HG02623 (cell line): ENCODE results near the gene SLC29A4.
"Not testable (repeated sequence)": the region's sequence is repeated elsewhere in the genome, so short reads cannot be mapped to it uniquely, and the experiment has no call there.

Source experiments
- ATAC-seq: cut with Tn5 transposase; IDR thresholded peaks from one replicate; pipeline ENCODE4 v1.9.1; 2021; ENCODE audit warnings: moderate library complexity; ENCODE audit not compliant: unreplicated experiment

Gene SLC29A4

DNA sequence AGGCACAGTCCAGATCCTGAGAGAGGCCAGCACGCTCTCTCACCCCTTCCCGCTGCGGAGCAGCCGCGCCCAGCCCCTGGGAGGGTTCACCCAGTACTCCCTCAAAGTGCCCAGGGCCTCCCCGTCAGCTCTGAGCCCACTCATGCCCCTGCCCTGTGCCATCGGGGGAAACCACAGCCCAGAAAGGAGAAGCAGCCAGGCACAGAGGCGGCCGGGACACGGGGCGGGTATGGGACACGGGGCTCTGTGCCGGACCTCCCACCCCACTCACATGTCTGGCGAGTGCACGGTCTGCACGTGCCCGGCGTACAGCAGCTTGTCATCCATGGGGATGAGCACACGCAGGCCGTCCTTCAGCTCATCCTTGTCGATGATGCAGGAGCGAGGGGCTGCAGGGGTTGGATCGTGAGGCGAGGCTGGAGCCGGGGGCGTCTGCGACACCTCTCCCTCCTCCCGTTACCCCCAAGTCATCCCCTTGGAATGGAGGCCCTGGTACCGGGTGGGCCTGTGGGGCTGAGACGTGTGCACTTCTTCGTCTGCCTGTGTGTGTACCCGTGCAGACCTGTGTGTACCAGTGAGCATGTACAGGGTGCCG lies 38.2 kb downstream of the SLC29A4 start:
- ATAC-seq, result no peak

DNA sequence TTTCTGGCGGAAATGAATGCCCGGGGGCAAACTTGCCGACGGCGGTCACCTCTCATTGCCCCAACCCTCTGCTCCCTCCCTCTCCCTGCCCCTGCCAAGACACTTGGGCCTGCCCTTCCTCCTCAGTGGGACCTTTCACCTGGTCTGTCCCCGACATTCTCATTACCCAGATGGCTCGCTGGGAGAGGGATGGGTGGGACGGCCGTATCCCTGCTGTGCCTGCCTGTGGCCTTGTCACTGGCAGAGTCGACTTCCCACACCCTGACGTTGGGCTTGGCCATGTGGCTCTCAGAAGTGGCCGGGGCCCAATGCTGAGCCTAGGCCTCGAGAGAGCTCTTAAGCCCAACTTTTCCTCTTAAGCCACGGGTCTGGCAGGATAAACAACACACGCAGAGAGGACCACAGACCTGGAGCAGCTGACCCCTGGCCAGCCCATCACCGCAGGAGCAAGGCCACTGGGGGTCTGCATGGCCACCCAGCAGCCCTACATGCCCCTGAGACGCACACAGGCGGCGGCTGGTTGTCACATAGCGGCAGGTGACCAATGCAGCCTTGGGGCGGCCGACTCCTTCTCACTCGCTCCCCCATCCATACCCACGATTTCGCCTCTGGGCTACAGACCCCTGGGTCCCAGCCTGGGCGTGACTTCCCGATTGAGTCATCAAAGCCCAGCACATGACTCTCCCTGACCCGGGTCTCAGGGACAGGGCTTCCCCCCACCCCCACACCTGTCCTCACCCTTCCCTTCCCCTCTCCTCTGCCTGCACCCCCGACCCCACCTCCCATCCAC lies 40.1 kb downstream of the SLC29A4 start:
- ATAC-seq, result no peak

- ATAC-seq, result not testable (repeated sequence)
Measured at GRCh38 chr7:5323800-5324781, 41.3 kb downstream of the SLC29A4 start.

DNA sequence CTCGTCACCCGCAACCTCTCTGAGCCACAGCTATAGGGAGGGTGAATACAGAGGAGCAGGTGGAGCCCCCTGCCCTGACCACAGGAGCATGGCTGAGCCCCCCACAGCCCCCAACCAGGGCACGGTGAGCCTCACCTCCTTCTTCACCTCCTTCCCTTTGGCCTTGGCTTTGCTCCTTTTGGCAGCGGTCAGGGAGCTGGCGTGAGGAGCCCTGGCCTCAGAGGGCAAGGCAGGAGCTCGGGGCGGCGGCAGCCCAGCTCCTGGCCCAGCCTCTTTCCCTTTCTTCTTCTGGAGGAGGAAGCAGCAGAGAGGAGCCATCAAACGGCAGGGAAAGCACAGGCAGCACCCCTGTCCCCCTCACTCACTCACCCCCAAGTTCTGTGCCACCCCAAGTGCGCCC lies 42.2 kb downstream of the SLC29A4 start:
- ATAC-seq, result no peak

DNA sequence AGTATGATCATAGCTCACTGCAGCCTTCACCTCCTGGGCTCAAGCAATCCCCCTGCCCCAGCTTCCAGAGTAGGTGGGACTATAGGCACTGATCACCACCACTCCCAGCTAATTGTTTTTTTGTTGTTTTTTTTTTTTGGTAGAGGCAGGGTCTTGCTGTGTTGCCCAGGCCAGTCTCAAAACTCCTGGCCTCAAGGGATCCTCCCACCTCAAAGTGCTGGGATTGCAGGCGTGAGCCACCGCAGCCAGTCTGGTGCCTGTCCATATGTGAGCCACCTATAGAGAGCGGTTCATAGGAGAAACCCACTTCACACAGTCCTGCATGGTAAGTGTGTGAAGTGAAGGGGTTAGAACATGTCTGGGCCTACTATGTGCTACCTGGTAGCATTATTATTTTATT lies 47.5 kb downstream of the SLC29A4 start:
- ATAC-seq, result no peak

GRCh38 chr7:5332579-5332978 lies 49.8 kb downstream of the SLC29A4 start:
- ATAC-seq, result no peak

- no peak for ATAC-seq
Measured at GRCh38 chr7:5333121-5334045, 50.6 kb downstream of the SLC29A4 start.

DNA sequence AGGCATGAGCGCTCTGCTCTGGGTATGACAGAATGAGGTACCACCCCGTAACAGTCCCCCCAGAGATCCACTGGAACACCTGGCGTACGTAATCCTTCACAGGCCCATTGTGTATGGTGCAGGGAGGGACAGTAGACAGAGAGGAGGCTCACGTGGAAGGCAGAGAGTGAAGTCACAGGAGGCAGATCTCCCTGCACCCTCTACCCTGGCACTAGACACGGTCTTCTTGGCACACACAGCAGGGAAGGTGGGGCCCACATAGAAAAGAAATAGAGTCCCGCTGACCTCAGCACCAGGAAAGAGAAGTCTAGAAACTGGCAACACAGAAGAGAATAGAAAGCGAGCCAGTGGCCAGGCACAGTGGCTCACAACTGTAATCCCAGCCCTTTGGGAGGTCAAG lies 51.9 kb downstream of the SLC29A4 start:
- ATAC-seq, result no peak

GRCh38 chr7:5337047-5337446 lies 54.3 kb downstream of the SLC29A4 start:
- ATAC-seq, result no peak

- no peak for ATAC-seq
Measured at GRCh38 chr7:5339955-5340354, 57.2 kb downstream of the SLC29A4 start.

DNA sequence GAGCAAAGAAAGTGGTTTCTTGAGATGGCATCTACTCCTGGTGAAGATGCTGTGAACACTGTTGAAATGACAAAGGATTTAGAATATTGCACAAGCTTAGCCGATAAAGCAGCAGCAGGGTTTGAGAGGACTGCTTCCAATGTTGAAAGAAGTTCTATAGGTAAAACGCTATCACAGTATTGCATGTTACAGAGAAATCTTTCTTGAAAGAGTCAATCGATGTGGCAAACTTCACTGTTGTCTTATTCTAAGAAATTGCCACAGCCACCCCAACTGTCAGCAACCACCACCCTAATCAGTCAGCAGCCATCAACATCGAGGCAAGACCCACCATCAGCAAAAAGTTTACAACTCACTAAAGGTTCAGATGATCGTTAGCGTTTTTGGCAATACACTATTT lies 59.9 kb downstream of the SLC29A4 start:
- ATAC-seq, result no peak

GRCh38 chr7:5343884-5344283 lies 61.1 kb downstream of the SLC29A4 start:
- ATAC-seq, result no peak

DNA sequence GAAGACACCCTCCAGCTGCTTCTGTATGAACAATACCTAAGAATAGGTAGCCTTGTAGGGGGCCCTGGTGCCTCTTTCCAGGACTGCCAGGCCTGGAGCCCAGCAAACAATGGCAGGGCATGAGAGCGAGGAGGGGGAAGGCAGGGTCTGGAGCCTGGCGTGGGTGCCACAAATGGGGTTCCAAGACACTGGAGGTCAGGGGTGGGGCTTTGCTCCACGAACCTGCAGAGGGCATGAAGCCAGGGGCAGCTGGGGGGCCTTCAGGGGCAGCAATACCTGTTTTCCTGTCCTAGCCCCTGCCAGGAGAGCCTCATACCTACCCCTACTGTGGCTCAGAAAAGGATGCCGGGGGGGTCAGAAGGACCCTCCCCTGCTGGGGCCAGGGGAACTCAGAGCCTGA lies 61.6 kb downstream of the SLC29A4 start:
- ATAC-seq, result no peak

DNA sequence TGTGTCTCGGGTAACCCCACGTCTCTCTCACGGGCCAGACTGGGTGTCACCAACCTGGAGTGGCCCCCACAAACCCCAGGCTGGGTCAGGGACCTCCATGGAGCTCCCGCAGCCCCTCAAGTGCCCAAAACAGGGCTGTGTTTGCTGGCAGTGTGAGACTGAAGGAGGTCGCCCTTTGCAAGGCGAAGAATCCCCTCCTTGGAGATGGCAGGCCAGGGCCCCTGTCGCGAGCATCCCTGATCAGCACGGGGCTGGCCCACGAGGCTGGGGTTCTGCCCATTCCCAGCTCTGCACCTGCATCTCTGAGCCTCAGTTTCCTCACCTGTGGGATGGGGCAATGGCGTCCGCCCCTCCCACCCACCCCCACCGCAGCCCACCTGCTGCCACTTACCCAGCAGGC lies 62.4 kb downstream of the SLC29A4 start:
- ATAC-seq, result no peak

DNA sequence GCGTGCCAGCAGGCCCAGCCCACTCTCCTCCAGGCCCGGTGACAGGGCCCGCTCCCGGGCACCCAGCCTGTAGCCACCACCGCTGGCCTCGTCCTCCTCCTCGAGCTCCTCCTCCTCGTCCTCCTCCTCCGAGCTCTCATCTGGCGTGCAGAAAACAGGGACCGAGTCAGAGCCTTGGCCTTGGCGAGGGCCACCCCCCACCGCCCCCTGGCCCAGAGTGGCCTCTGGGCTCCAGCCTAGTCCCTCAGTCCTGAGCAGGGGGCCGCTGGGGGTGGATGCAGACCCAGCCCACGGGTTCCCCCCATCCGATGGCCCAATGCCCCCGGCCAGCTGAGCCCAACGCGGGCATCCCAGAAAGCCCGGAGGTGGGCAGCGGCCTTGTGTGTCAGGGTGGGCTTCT lies 62.9 kb downstream of the SLC29A4 start:
- ATAC-seq, result no peak

GRCh38 chr7:5348134-5349004 lies 65.6 kb downstream of the SLC29A4 start:
- ATAC-seq, result no peak

GRCh38 chr7:5349005-5349380 lies 66.2 kb downstream of the SLC29A4 start:
- ATAC-seq, result no peak

DNA sequence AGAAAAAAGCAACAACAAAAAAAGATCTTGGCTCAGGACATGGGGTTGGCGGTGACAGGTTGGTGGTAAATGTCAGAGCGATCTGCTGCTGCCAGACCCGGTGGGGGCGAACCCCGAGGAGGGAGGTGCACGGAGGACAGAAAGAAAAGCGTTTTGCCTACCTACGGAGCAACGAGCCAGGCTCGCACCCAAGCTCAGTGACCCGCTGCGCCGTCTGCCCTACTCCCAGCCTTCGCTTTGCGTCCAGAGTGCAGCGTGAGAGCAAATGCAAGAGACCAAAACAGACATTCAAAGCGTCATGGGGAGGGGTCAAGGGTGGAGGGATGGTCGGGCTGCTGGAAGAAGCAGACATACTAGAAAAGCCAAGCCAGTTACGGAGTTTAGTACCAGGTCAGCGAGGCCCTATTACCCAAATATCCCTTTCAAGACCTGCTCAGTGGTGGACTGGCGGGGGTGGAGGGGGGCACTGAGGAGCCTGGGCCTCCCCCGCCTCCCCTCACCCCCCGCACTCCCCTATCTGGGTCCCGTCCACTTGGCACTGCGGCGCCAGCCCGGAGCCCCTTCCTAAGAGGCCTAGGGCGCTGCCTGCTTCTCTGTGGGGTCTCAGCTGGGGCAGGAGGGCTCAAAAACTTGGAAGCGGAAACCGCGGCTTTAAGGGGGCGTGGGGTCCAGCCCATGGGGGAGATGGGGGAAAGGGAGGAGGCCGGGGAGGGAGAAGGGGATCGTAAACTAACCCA lies 66.9 kb downstream of the SLC29A4 start:
- no peak for ATAC-seq

DNA sequence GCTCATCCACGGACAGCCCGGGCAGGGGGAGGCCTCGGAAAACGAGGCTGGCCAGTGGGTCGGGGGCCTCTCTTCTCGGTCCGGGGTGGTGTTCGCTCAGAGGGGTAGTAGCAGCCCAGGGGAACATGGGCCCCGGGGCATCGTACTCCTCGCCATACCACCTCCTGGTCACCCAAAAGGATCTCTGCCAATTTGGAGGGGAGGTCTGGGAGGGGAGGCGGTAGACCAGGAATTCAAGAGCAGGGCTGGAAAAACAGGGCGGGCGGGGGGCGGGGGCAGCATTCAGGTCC lies 67.4 kb downstream of the SLC29A4 start:
- no peak for ATAC-seq
